ENCODE measurements around the gene SYT2. TPM values are rescaled to one million over a fixed set of nuclear protein-coding genes. Genes with fewer than 3 reads are reported as not detected.

SYT2 gene
- total RNA-seq, 4 donors from 2014 or later: 0.11 to 0.19 TPM; not detected in 2

GRCh38 chr1:202684716-202685115, 25.5 kb downstream of the SYT2 start:
- H3K4me3 ChIP-seq: no peak overlapping the region
- no peak overlapping the region for H3K27ac ChIP-seq (replicated peaks in 1 of 4)
- intact Hi-C loops (cut with DNase I): no loop called here
- H3K27me3 ChIP-seq: peaks cover 0 to 65% (median 0%) of the 10 kb centered on the region in 4 donors
- TF ChIP-seq POLR2AphosphoS5 (IDR thresholded peaks at IDR 0.05): no peak
- no peak for TF ChIP-seq POLR2A (IDR thresholded peaks at IDR 0.05; ENCODE audit: low read depth)
- no peak for TF ChIP-seq EP300 (IDR thresholded peaks at IDR 0.05)
- TF ChIP-seq CTCF (IDR thresholded peaks at IDR 0.05): no peak
- WGBS: 49% methylated on average over 2 of the region's 2 CpGs
- no peak for DNase-seq (ENCODE audit: extremely low spot score)
- H3K4me1 ChIP-seq: no peaks in the 10 kb centered on the region
- no peaks in the 10 kb centered on the region for H3K36me3 ChIP-seq
- no peaks in the 10 kb centered on the region for H3K9me3 ChIP-seq

GRCh38 chr1:202683029-202683428, 27.2 kb downstream of the SYT2 start:
- H3K36me3 ChIP-seq: no peaks in the 10 kb centered on the region
- H3K4me3 ChIP-seq: no peak overlapping the region
- peaks cover 0 to 56% (median 0%) of the 10 kb centered on the region in 4 donors for H3K27me3 ChIP-seq
- TF ChIP-seq POLR2A (IDR thresholded peaks at IDR 0.05; ENCODE audit: low read depth) (no peak), POLR2AphosphoS5 (IDR thresholded peaks at IDR 0.05) (no peak), EP300 (IDR thresholded peaks at IDR 0.05) (no peak), CTCF (IDR thresholded peaks at IDR 0.05) (no peak)
- DNase-seq (ENCODE audit: extremely low spot score): no peak
- 91% methylated on average over 4 of the region's 4 CpGs for WGBS
- H3K27ac ChIP-seq (replicated peaks in 1 of 4): no peak overlapping the region
- no peaks in the 10 kb centered on the region for H3K9me3 ChIP-seq
- H3K4me1 ChIP-seq: no peaks in the 10 kb centered on the region
- intact Hi-C loops (cut with DNase I): no loop called here

- Histone ChIP-seq H3K9me3 (no peaks in the 10 kb centered on the region), H3K4me3 (no peak overlapping the region), H3K27ac (replicated peaks in 1 of 4) (no peak overlapping the region), H3K4me1 (no peaks in the 10 kb centered on the region), H3K27me3 (peaks cover 0 to 56% (median 0%) of the 10 kb centered on the region in 4 donors), H3K36me3 (no peaks in the 10 kb centered on the region)
- intact Hi-C loops (cut with DNase I): no loop called here
- DNase-seq (ENCODE audit: extremely low spot score): no peak
- WGBS: 94% methylated on average over 9 of the region's 9 CpGs
- no peak for TF ChIP-seq POLR2AphosphoS5 (IDR thresholded peaks at IDR 0.05)
- TF ChIP-seq POLR2A (IDR thresholded peaks at IDR 0.05; ENCODE audit: low read depth): no peak
- no peak for TF ChIP-seq CTCF (IDR thresholded peaks at IDR 0.05)
- no peak for TF ChIP-seq EP300 (IDR thresholded peaks at IDR 0.05)
Observed at GRCh38 chr1:202682477-202682876, 27.8 kb downstream of the SYT2 start.

- TF ChIP-seq EP300 (IDR thresholded peaks at IDR 0.05) (no peak), CTCF (IDR thresholded peaks at IDR 0.05) (no peak), POLR2AphosphoS5 (IDR thresholded peaks at IDR 0.05) (no peak), POLR2A (IDR thresholded peaks at IDR 0.05; ENCODE audit: low read depth) (no peak)
- intact Hi-C loops (cut with DNase I): no loop called here
- H3K27ac ChIP-seq (replicated peaks in 1 of 4): no peak overlapping the region
- H3K36me3 ChIP-seq: no peaks in the 10 kb centered on the region
- no peak for DNase-seq (ENCODE audit: extremely low spot score)
- peaks cover 0 to 4% (median 0%) of the 10 kb centered on the region in 4 donors for H3K9me3 ChIP-seq
- H3K4me1 ChIP-seq: no peaks in the 10 kb centered on the region
- 71% methylated on average over 11 of the region's 11 CpGs for WGBS
- H3K27me3 ChIP-seq: peaks cover 0 to 53% (median 0%) of the 10 kb centered on the region in 4 donors
- H3K4me3 ChIP-seq: no peak overlapping the region
Observed at GRCh38 chr1:202681736-202682420, 28.4 kb downstream of the SYT2 start.

All from esophagus muscularis mucosa (tissue), 4 donors.